ENCODE results near the gene GPR18. TPM values are rescaled to one million over a fixed set of nuclear protein-coding genes. Genes with fewer than 3 reads are reported as not detected.
"Not testable (repeated sequence)": the region's sequence is repeated elsewhere in the genome, so short reads cannot be mapped to it uniquely, and the experiment has no call there.

Gene GPR18
- total RNA-seq, 1 donor from 2014 or later: not detected

- DNase-seq (ENCODE audit: low read depth, low spot score): no peak
These were observed 10.6 kb upstream of the GPR18 start for GRCh38 chr13:99268822-99269221.

GRCh38 chr13:99267927-99268326 lies 9.7 kb upstream of the GPR18 start:
- no peak for DNase-seq (ENCODE audit: low read depth, low spot score)

- no peak for DNase-seq (ENCODE audit: low read depth, low spot score)
These were observed 8.6 kb upstream of the GPR18 start for GRCh38 chr13:99266827-99267226.

GRCh38 chr13:99265821-99266426 lies 7.7 kb upstream of the GPR18 start:
- peak; percentile 24 for DNase-seq (ENCODE audit: low read depth, low spot score)

DNA sequence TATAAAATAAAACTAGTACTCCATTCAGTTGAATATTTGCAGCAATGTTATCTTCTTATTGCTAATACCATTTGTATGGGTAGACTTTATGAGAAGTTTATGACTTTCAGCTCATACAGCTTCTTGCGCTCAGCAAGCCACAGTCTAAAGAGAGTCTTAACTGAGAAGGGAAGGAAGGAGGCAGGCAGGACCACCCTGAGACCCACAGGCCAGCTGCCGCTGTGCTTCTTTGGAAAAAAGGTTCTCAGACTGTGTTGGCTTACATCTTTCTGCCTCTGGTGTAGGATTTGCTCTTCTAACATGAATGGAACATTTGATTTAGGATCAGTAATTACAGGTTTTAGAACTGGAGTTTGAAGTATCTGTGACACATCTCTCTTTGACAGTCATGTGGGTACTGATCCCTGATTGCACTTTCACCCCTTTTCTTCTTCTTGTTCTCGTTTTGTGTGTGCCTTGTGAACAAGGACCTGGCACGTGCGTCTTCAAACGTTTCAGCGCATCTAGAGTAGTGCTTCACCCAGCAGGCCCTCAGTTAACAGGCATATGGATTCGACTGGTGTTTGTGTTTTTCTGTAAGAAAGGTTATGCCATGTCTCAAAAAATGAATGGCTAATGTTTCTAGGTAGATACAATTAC lies 7.1 kb upstream of the GPR18 start:
- DNase-seq (ENCODE audit: low read depth, low spot score): no peak

- DNase-seq (ENCODE audit: low read depth, low spot score): no peak
These were observed 5.9 kb upstream of the GPR18 start for GRCh38 chr13:99264051-99264450.

DNA sequence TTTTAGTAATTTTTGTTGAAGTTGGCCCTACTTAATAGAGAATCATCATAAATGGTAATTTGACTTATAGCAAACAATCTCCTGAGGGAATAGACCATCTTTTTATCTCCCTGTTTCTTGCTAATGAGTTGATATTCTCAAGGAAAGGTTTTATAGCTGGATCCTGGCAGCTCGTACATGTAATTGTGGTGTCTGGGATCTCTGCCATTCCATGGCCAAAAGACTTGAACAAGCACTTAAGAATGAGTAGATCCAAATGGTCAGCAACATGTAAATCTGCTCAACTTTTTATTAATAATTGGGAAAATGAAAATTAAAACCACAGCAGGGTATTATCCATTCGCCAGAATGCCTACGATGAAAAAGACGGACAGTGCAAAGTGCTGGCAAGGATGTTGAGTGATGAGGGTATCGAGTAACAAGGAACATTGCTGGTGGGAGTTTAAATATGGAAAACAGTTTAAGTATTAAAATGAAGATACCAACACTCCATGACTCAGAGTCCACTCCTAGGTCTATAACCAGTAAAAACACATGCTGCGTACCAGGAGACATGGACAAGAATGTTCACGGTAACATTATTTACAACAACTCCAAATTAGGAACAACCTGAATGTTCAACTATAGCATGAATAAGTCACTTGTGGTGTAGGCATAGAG lies 5.1 kb upstream of the GPR18 start:
- DNase-seq (ENCODE audit: low read depth, low spot score): no peak

GRCh38 chr13:99261059-99261458 lies 2.9 kb upstream of the GPR18 start:
- no peak for DNase-seq (ENCODE audit: low read depth, low spot score)

DNA sequence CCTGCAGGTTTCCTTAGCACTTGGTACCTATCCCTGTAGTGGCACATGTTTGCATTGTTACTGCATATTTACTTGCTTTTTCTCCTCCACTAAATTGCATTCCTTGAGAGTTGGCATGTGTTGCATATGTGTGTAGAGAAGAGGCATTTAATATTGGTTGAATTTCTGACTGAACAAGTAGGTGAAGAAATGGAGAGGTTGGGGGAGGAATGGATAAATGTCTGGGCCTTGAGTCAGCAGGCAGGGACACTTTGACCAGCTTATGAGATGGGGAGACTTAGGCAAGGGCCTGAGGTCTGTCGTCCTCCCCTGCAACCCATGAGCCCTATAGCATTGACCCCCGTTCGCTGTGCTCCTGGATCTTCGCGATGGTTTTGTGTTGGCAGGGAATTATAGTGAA lies 2.0 kb upstream of the GPR18 start:
- DNase-seq (ENCODE audit: low read depth, low spot score): no peak

GRCh38 chr13:99258946-99259345 lies 767 bp upstream of the GPR18 start:
- no peak for DNase-seq (ENCODE audit: low read depth, low spot score)

- DNase-seq (ENCODE audit: low read depth, low spot score): no peak
These were observed 888 bp downstream of the GPR18 start for GRCh38 chr13:99257291-99257690.

DNA sequence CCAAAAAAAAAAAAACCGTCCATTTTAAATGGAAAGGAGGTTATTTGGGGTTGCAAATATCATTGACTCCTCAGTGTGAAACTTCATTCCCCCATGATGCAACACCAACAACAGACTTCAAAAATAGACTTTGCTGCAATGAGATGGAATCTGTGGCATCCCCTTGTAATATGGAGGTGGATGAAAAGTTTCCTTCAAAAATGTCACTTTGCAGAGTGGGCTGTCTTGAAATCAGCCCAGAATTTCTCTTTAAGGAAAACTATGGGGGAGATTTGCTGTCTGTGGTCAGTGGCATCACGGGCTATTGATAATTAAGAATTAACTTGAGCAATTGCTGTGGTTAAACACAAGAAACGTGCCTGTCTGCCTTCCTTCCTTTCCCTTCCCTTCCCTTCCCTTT lies 1.5 kb downstream of the GPR18 start:
- no peak for DNase-seq (ENCODE audit: low read depth, low spot score)

DNA sequence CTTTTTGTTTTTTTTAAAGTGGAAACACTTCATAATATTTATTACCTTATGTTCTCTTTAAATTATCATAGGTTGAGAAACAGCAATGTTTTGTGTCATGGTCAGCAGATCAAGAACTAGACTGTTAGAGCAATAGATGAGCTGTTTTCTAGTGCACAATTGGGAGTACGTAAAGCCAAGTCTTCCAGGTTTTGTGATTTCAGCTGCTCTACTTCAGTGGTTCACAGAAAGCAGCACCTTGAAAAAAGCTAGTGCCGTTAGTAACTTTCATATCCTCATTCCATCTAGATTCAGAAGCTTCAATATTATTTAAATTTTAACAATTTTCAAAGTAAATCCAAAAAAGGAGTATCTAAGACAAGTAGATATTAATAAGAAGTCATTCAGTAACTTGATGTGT lies 1.9 kb downstream of the GPR18 start:
- no peak for DNase-seq (ENCODE audit: low read depth, low spot score)

GRCh38 chr13:99255271-99255670 lies 2.9 kb downstream of the GPR18 start:
- DNase-seq (ENCODE audit: low read depth, low spot score): no peak

DNA sequence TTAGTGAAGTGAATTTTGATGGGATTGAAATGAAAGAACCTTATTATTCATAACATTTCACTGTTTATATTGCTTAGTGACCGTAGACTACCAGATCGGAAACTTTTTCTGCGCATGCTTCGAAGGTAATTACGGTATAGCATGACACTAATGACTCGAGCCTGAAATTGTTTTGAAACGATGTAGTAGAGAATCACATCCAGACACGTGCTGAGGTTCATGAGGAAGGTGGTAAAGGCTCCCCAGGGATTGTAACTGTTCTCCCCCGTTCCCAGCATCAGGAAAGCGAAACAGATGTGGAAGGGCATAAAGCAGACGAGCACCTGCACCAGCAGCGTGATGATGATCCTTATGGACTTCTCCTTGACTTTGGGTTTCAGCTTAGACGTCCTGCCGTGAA lies 3.3 kb downstream of the GPR18 start:
- DNase-seq (ENCODE audit: low read depth, low spot score): no peak

- no peak for DNase-seq (ENCODE audit: low read depth, low spot score)
These were observed 6.3 kb downstream of the GPR18 start for GRCh38 chr13:99251921-99252320.

- no peak for DNase-seq (ENCODE audit: low read depth, low spot score)
These were observed 7.0 kb downstream of the GPR18 start for GRCh38 chr13:99250982-99251825.

DNA sequence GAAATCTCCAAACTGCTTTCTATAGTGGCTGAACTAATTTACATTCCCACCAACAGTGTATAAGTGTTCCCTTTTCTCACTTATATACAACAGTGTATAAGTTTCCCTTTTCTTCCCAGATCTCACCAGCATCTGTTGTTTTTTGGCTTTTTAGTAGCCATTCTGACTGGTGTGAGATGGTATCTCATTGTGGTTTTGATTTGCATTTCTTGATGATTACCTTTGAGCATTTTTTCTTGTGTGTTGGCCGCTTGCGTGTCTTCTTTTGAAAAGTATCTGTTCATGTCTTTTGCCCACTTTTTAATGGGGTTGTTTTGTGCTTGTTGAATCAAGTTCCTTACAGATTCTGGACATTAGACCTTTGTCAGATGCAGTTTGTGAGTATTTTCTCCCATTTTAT lies 8.6 kb downstream of the GPR18 start:
- DNase-seq (ENCODE audit: low read depth, low spot score): not testable (repeated sequence)

DNA sequence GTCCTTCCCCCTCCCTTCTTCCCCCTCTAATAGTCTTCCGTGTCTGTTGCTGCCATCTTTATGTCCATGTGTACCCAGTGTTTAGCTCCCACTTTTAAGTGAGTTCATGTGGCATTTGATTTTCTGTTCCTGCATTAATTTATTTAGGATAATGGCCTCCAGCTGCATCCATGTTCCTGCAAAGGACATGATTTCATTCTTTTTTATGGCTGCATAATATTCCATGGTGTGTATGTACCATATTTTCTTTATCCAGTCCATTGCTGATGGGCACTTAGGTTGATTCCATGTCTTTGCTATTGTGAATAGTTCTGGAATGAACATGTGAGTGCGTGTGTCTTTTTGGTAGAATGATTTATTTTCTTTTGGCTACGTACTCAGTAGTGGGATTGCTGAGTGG lies 9.0 kb downstream of the GPR18 start:
- DNase-seq (ENCODE audit: low read depth, low spot score): not testable (repeated sequence)

DNA sequence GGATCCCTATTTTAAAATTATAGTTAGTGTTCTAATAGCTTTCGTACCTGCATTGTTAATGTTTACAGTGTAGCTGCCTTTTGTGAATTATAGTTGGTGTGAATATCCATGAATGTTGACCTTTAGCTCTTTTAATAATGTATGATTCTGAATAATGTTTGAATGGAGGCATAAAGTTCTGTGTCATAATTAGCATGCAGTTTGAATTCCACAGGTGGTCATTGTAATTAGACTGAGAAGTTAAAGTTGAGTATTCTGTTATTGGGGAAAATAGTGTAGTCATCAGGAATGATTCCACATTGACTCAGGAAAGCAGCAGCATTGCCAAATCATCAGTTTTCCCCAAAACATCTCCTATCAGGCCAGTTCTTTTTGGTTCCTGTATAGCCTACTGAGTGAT lies 12.1 kb downstream of the GPR18 start:
- DNase-seq (ENCODE audit: low read depth, low spot score): no peak

DNA sequence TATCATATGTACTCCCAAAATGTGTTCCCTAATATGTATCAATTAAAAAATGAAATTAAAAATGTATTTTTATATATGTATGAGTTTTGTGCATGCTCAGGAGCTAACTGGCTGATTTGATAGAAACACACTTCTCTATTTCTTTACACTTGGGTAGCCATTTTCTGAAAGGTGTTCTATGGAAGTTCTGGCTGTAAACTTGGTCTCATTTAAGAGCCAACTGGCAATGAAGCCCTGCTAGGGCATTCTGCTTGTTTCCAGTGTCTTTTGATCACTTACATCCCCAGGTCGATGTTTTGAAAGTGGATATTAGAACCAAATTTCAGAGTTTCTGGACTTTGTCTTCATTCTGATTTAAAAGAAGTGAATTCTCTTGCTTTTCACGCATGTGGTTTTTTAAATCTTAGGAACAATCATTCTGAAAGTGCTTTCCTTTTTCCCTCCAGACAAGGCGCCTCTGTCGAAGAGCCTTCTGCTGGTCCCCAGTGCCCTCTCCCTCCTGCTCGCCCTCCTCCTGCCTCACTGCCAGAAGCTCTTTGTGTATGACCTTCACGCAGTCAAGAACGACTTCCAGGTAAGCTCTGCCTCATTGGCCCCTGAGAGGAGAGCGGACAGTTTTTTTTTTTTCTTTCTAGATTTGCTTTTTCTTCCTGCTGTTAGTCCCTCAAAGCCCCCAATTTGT lies 20.1 kb downstream of the GPR18 start:
- no peak for DNase-seq (ENCODE audit: low read depth, low spot score)

GRCh38 chr13:99231721-99232120 lies 26.5 kb downstream of the GPR18 start:
- no peak for DNase-seq (ENCODE audit: low read depth, low spot score)

All from pulmonary artery endothelial cell (primary cell).